HG02938 (cell line): ENCODE measurements around the gene RXFP3.
"Not testable (repeated sequence)": the region's sequence is repeated elsewhere in the genome, so short reads cannot be mapped to it uniquely, and the experiment has no call there.

Experiments
- ATAC-seq: cut with Tn5 transposase; IDR thresholded peaks from one replicate; pipeline ENCODE4 v1.9.1; 2021; ENCODE audit warnings: mild to moderate bottlenecking, moderate library complexity; ENCODE audit not compliant: unreplicated experiment

The RXFP3 gene

DNA sequence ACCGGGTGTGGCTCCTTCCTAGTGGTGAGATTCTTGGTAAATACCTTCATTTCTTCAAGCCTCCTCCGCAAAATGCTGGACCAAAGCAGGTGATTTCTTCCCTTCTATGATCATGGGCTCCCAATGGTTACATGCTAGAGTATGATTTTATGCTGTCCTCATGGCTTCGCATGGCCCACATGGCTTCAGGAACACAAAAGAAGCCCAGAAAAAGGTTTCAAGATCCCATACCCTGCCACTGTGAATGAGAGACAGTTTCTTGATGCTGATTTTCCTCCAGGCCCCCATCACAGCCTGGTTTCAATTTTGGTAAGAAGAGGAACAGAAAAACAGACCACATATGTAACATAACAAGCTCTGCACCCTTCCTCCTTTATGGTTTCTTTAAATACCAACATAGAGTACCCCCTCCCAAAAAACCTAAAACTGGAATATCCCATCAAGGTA is 2.4 kb upstream of the RXFP3 start:
- ATAC-seq: peak; percentile 84

DNA sequence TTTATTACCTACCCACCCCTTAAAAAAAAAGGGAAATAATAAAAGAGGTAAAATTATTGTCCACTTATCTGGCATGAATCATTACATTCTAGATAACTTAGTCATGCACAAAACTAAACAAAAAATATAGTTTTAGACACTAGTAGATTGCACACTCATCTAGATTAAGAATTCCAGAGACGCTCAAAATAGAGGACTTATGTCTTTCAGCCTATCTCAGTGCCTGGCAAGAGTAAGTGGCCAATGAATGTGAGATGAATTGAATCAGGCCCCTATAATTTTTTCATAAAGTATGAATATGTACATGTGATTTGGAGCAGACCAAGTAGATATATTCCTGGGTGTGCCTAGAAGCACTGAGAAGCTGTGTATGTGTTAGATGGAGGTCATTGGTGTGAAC is 2.0 kb upstream of the RXFP3 start:
- ATAC-seq: peak; percentile 29

DNA sequence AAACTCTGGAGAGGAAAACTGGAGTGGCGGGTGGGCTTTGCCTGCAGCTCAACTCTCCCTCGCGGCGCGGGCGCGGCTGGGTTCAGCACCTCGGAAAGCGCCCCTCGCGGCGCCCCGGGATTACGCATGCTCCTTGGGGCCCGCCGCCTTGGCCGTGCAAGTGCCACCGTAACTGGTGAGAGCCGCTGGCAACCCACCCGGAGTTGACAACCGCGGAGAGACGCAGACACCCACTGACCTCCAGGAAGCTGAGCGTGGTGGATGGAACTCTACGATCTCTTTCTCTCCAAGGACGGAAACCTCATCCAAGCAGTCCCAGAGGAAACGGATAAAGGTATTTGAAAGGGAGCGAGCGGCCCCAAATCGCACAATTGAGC is 194 bp upstream of the RXFP3 start:
- no peak for ATAC-seq

DNA sequence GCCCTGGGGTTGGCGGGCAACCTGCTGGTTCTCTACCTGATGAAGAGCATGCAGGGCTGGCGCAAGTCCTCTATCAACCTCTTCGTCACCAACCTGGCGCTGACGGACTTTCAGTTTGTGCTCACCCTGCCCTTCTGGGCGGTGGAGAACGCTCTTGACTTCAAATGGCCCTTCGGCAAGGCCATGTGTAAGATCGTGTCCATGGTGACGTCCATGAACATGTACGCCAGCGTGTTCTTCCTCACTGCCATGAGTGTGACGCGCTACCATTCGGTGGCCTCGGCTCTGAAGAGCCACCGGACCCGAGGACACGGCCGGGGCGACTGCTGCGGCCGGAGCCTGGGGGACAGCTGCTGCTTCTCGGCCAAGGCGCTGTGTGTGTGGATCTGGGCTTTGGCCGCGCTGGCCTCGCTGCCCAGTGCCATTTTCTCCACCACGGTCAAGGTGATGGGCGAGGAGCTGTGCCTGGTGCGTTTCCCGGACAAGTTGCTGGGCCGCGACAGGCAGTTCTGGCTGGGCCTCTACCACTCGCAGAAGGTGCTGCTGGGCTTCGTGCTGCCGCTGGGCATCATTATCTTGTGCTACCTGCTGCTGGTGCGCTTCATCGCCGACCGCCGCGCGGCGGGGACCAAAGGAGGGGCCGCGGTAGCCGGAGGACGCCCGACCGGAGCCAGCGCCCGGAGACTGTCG is 976 bp downstream of the RXFP3 start:
- no peak for ATAC-seq

- no peak for ATAC-seq
These were observed 1.7 kb downstream of the RXFP3 start for GRCh38 chr5:33937707-33938506.

- ATAC-seq: no peak
These were observed 2.3 kb downstream of the RXFP3 start for GRCh38 chr5:33938507-33938796.

- ATAC-seq: no peak
These were observed 2.7 kb downstream of the RXFP3 start for GRCh38 chr5:33938881-33939280.

- no peak for ATAC-seq
These were observed 3.5 kb downstream of the RXFP3 start for GRCh38 chr5:33939556-33940262.

GRCh38 chr5:33941090-33941489 is 4.9 kb downstream of the RXFP3 start:
- ATAC-seq: no peak

DNA sequence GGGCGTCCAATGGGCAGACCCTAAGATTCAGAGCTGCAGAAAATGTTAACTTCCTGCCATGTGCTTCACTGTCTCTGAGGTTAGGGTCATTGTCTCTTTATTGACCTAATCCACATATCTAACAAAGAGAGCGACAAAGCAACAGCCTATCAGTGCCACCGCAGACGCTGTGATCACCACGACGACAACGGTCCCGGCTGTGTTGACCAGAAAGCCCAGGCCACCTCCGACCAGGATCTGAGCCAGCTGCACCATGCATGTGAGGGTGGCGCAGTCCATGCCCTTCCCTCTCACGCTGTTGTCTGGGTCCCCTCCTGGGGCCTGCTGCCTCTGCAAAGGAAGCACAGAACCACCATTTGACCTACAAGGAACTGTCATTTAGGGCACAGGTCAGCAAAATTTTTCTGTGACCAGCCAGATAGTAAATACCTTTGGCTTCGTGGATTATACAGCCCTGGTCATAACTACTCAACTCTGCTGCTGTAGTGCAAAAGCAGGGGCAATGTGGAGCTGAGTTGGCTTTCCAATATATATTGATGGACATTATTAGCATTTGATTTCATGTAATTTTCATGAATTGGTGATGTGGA is 8.5 kb downstream of the RXFP3 start:
- no peak for ATAC-seq

DNA sequence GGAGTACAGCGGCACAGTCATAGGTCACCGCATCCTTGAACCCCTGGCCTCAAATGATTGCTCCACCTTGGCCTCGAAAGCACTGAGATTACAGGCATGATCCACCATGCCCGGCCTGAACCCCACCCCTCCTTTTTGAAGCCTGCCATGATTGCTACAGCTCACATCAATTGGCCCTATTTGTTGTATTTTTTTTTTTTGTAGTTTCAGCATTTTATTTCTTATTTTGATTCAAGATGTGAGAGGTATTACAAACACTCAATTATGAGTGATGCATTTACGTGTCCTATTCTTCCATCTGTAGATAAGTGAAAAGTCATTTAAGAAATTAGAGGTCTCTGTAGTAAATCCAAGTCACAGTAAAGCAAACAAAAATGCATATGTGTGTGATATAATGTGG is 16.0 kb downstream of the RXFP3 start:
- ATAC-seq: not testable (repeated sequence)

DNA sequence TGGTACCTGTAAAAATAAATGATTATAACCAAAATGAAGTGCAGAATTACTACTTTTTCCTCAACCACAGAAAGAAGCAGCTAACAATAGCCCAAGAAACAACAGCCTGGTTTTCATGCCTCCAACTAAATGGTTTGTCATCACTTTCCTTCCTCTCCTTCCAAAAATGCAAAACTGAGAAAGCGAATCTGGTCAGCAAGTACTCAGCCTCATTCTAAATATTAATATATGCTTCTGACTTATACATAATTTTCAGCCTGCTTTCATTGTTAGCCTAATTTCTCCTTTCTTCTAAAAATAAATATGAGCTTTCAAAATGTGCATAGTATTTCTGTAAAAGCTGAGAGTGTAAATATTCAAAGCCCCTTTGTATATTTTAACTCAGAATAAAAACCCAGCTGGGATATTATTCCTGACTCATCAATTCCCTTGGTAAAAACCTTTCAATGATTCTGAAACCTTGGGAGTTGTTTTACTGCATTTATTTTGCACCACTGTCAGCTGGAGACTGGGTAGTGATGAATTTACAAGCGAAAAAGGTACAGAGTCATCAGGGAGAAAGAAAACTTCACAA is 21.5 kb downstream of the RXFP3 start:
- no peak for ATAC-seq

- ATAC-seq: no peak
These were observed 22.0 kb downstream of the RXFP3 start for GRCh38 chr5:33958176-33958575.

DNA sequence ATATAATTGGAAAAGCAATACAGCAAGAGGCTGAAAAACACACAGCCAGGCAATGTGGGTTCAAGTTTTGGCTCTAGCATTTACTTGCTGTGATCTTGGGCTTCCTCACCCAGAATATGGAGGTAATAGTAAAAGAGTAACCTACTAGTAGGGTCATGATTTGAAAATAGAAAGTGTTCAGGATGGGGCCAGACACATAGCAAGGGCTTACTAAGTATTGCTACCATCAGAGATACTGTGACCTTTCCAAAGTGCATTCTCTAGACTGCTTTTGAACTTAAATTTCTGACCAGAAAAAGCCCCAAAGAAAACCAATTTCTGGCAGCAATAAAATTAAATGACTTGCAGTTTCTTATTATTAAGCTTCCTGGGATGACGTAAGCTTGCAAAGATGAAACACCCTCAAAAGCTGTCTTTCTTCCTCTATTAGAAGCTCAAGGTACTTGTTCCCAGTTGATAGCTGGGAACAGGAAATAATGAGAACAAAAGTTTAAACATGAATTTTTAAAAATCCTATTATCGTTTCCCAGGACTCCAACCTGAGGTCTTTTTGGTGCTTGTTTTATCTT is 28.0 kb downstream of the RXFP3 start:
- ATAC-seq: peak; percentile 69

GRCh38 chr5:33966805-33967204 is 30.6 kb downstream of the RXFP3 start:
- ATAC-seq: no peak

DNA sequence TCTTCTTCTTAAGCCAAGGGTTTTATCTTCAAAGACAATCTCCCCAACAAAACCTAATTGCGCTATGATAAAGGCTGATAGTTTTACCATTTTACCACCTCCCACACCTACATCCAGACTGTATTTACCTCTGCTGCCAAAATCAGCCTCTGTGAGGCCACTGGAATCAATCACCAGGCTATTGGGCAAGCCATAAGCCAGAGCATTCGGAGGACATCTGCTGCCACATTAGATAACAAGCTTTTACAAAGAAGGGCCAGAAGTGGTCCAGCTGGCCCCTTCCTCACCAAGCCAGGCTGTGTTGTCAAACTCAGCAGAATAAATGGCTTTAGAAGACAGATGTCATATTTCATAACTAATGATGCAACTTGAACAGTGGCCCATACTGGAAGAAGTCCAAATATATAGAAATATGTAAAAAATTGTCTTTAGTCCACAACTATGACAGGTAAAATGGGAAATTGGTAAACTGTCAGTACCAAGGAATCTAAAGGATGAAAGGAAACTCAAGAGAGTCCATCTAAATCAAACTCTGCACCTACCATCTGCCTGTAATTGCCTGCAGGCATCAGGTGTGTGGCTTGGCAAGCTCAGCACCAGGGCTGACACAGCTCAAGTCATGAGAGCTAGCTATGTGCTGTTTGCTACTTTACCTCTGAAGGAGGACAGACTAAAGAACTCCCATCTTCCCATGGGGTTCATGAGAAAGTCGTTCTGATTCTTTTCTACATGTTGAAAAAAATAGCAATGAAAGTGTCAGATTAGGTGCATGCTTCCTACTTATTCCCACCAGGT is 32.2 kb downstream of the RXFP3 start:
- no peak for ATAC-seq

DNA sequence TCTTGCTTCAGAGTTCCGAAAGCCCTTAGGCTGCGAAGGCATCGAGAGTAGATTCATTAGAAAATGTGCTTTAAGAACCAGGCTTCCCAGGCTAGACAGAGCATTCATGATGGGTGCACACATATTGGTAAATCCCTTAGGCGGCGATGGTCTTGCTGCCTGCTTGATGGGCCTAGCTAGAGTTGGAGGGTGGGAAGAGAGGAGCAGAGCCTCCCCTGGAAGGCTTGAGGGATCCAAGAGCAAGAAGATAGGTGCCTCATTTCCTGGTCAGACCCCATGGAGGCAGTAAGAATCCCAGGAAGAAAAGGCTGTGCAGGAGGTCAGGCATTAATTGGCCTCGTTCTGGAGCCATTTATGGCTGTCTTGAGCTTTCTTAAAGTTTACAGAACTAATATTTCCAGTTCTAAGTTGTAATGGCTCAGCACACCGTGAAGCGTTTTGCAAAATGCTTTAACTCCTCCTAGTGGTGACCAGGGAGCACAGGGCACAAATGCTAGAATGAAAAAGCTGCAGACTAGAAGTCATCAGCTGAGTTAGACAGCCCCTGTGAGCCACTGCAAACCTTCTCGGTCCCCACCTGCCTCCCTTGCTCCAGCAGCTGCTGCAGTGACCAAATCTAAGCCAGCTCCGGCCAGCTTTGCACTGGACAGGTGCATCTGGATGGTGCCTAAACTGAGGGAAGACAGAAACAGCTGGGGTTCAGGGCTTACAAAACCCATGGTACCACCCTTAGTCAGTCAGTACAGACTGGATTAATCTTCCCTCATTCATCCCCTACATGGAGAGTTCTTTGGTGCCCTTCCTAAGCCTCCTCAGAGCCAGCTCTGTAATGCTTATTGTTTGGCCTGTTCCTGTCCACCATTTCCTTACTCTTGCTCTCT is 33.6 kb downstream of the RXFP3 start:
- peak; percentile 73 for ATAC-seq

DNA sequence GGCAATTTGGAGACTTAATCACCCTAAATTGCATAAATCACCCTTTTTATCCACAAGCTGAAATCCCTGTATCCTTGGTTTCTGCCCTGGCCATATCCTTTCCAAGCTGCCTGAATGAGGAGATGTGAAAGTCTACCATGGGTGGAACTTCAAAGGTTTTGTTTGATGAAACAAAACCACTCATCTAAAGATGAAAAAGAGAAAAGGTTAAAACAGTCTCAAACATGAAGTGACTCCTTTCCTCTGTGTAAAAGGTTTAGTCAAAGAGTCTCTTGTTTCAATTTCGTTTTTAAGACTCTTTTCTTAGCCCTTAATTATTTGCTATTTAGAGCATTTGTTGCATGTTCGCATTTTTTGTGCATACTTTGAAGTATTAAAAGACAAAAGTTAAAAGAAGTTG is 37.1 kb downstream of the RXFP3 start:
- ATAC-seq: peak; percentile 63

DNA sequence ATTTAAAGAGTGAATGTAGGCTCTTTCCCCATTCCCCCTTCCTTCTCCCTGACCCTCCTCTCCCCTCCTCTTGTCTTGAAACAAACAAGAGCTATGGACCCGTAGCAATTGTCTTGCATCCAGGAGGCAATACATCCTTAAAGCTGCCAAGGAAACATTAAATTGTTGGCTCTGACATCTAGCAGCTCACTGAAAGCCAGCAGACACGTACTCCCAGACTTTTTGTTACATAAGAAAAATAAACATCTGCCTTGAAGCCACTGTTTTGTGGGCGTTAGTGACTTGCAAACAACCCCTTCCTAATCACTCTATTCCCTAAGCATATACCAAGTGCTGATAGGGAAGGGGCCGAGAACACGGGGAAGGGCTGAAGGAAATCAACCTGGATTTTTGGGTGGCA is 39.7 kb downstream of the RXFP3 start:
- no peak for ATAC-seq
